Naive thymus-derived CD4-positive, alpha-beta T cell (primary cell): Measurements from ENCODE around the gene FXYD1. TPM values are rescaled to one million over a fixed set of nuclear protein-coding genes. Genes with fewer than 3 reads are reported as not detected.

ENCODE experiments used
- ATAC-seq: fragments of 150-1000 bp; cut with Tn5 transposase; 2 replicates; pipeline ENCODE4 v1.10.0; 2021; ENCODE audit warnings: mild to moderate bottlenecking, moderate library complexity
- CTCF ChIA-PET: fragments of 350-600 bp; sonication (Branson Sonifier 250); formaldehyde crosslinking; loops from one replicate; lab custom pipeline; 2021; ENCODE audit warnings: antibody characterized with exemption; lab: Charles Lee
- POLR2A ChIA-PET: fragments of 350-600 bp; sonication (Branson Sonifier 250); formaldehyde crosslinking; loops from one replicate; lab custom pipeline; 2021; ENCODE audit warnings: antibody characterized with exemption, inconsistent platforms; lab: Charles Lee
- DNase-seq, 9 donors: peaks; one replicate each; pipeline versions ENCODE4 v3.0.0 to v3.0.0-alpha.2; 2020 to 2022; ENCODE audit warnings: mixed read lengths in 1 of 9
- H3K27ac ChIP-seq: one replicate; pipeline ENCODE4 v1.7.0; 2013; ENCODE audit warnings: mild to moderate bottlenecking, low read depth, low read length, moderate library complexity
- H3K27me3 ChIP-seq, 2 donors: one replicate each; pipeline ENCODE4 v1.7.0; 2013; ENCODE audit warnings: low read length in 2 of 2, mild to moderate bottlenecking in 2 of 2, moderate library complexity in 2 of 2; ENCODE audit not compliant: control insufficient read depth in 2 of 2, insufficient read depth in 2 of 2
- H3K36me3 ChIP-seq, 3 experiments: 1 replicate in 2 of 3; 2 replicates in 1 of 3; pipeline ENCODE4 v1.7.0; 2013; ENCODE audit warnings: low read length in 3 of 3, mild to moderate bottlenecking in 3 of 3, moderate library complexity in 1 of 3; ENCODE audit not compliant: insufficient read depth in 3 of 3, control insufficient read depth in 2 of 3
- H3K4me1 ChIP-seq, 2 donors: one replicate each; pipeline ENCODE4 v1.7.0; 2013; ENCODE audit warnings: low read length in 2 of 2, mild to moderate bottlenecking in 2 of 2, moderate library complexity in 1 of 2; ENCODE audit not compliant: control insufficient read depth in 2 of 2, insufficient read depth in 2 of 2
- H3K4me3 ChIP-seq: 2 replicates; pipeline ENCODE4 v1.7.0; 2013; ENCODE audit warnings: mild to moderate bottlenecking, low read length
- H3K9me3 ChIP-seq, 3 experiments: 1 replicate in 2 of 3; 2 replicates in 1 of 3; pipeline ENCODE4 v1.7.0; 2013; ENCODE audit warnings: low read length in 3 of 3; ENCODE audit not compliant: control insufficient read depth in 2 of 3
- H3K27ac Mint-ChIP-seq, 9 donors: one replicate each; pipeline ENCODE4 v1.8.0; 2020 to 2022; ENCODE audit warnings: mixed read lengths in 9 of 9, mild to moderate bottlenecking in 8 of 9, moderate library complexity in 5 of 9, inconsistent platforms in 2 of 9
- H3K27me3 Mint-ChIP-seq, 5 donors: one replicate each; pipeline ENCODE4 v1.8.0; 2021 to 2022; ENCODE audit warnings: mixed read lengths in 5 of 5, mild to moderate bottlenecking in 1 of 5
- H3K36me3 Mint-ChIP-seq, 5 donors: one replicate each; pipeline ENCODE4 v1.8.0; 2020 to 2022; ENCODE audit warnings: mixed read lengths in 5 of 5, mild to moderate bottlenecking in 3 of 5, inconsistent platforms in 1 of 5
- H3K4me1 Mint-ChIP-seq, 7 donors: one replicate each; pipeline ENCODE4 v1.8.0; 2020 to 2022; ENCODE audit warnings: mixed read lengths in 7 of 7, mild to moderate bottlenecking in 3 of 7, inconsistent platforms in 1 of 7
- H3K4me3 Mint-ChIP-seq, 10 donors: one replicate each; pipeline ENCODE4 v1.8.0; 2020 to 2022; ENCODE audit warnings: mild to moderate bottlenecking in 10 of 10, mixed read lengths in 10 of 10, moderate library complexity in 6 of 10, inconsistent platforms in 2 of 10
- H3K9me3 Mint-ChIP-seq, 11 donors: one replicate each; pipeline ENCODE4 v1.8.0; 2020 to 2022; ENCODE audit warnings: mixed read lengths in 11 of 11, mild to moderate bottlenecking in 4 of 11, inconsistent platforms in 1 of 11, moderate library complexity in 1 of 11
- intact Hi-C, 2 donors: fragments of 100-400 bp; cut with micrococcal nuclease; formaldehyde crosslinking; loops; one replicate each; pipeline ENCODE4 v1.15.1; 2023
- polyA plus RNA-seq, 2 donors: library from polyadenylated mRNA; unstranded; fragments of 300-500 nt; fragmentation: Illumina TruSeq; gene quantifications; one replicate each; pipeline ENCODE4 v1.2.3, GENCODE V29; 2021
- total RNA-seq, 6 experiments: library from RNA in 5 of 6; stranded (reverse) in 5 of 6; gene quantifications; 1 replicate in 5 of 6; 2 replicates in 1 of 6; pipeline ENCODE4 v1.2.3 and lab custom pipeline; 2021 to 2026

Gene FXYD1
- total and polyA plus RNA-seq, 7 experiments from 2014 or later = 0.46 to 1.2 (median 0.85) TPM; not detected in 3

- Mint-ChIP-seq H3K27ac (peak overlapping the region in 6 of 9 donors; percentile 17 to 93 (median 62)), H3K4me1 (peaks cover 32 to 50% (median 40%) of the 10 kb centered on the region in 7 donors), H3K9me3 (peaks cover 0 to 2% (median 0%) of the 10 kb centered on the region in 11 donors), H3K27me3 (peaks cover 0 to 32% (median 0%) of the 10 kb centered on the region in 5 donors), H3K4me3 (peak overlapping the region in 9 of 10 donors; percentile 34 to 96 (median 66)), H3K36me3 (no peaks in the 10 kb centered on the region)
- POLR2A ChIA-PET = interaction anchor here (1.0 to 6.6 kb wide), 6 partner anchors 14 to 168 kb away, joined by 3 to 54 read pairs (median 18); partner anchors contain the start of genes FXYD5 and USF2
- no peak overlapping the region for H3K27ac ChIP-seq
- H3K27me3 ChIP-seq = no peaks in the 10 kb centered on the region
- CTCF ChIA-PET = interaction anchor here (0.6 to 4.9 kb wide), 4 partner anchors 13 to 75 kb away, joined by 3 to 45 read pairs (median 20); partner anchors contain the start of gene FXYD5
- no peak for DNase-seq
- intact Hi-C loops = loop anchor here (2.0 to 10.0 kb wide), 6 partner anchors 204 to 502 kb away; partner anchors contain the start of genes ETV2 (in 1 of the 2), FFAR1 (in 1 of the 2), RBM42 (in 1 of the 2) and SCGB2B2 (in 1 of the 2)
- ATAC-seq = no peak
- H3K4me3 ChIP-seq = no peak overlapping the region
- H3K36me3 ChIP-seq = no peaks in the 10 kb centered on the region
- H3K9me3 ChIP-seq = no peaks in the 10 kb centered on the region
- H3K4me1 ChIP-seq = peaks cover 28 to 34% of the 10 kb centered on the region in 2 donors
These were observed 1.8 kb downstream of the FXYD1 start for GRCh38 chr19:35140207-35140961.

- peaks cover 28 to 34% of the 10 kb centered on the region in 2 donors for H3K4me1 ChIP-seq
- no peak overlapping the region for H3K27ac ChIP-seq
- DNase-seq (peak; percentile 88 to 97 (median 92)), ATAC-seq (peak; percentile 93)
- intact Hi-C loops = loop anchor here (1.0 to 10.0 kb wide), 15 partner anchors 13 to 501 kb away; partner anchors contain the start of genes ETV2 (in 1 of the 2), FFAR1 (in 1 of the 2), FXYD5 (in 1 of the 2) and RBM42 (in 1 of the 2)
- no peaks in the 10 kb centered on the region for H3K27me3 ChIP-seq
- H3K27ac Mint-ChIP-seq = peak overlapping the region; percentile 78 to 93 (median 84)
- no peaks in the 10 kb centered on the region for H3K36me3 ChIP-seq
- peaks cover 0 to 33% (median 0%) of the 10 kb centered on the region in 5 donors for H3K27me3 Mint-ChIP-seq
- H3K4me1 Mint-ChIP-seq = peaks cover 31 to 47% (median 37%) of the 10 kb centered on the region in 7 donors
- no peaks in the 10 kb centered on the region for H3K36me3 Mint-ChIP-seq
- H3K9me3 Mint-ChIP-seq = peaks cover 0 to 2% (median 0%) of the 10 kb centered on the region in 11 donors
- no peaks in the 10 kb centered on the region for H3K9me3 ChIP-seq
- H3K4me3 Mint-ChIP-seq = peak overlapping the region; percentile 80 to 96 (median 85)
- CTCF ChIA-PET = interaction anchor here (0.6 to 4.9 kb wide), 22 partner anchors 11 to 212 kb away, joined by 3 to 45 read pairs (median 4); partner anchors contain the start of gene FXYD5
- peak overlapping the region; percentile 65 for H3K4me3 ChIP-seq
- POLR2A ChIA-PET = interaction anchor here (0.7 to 6.6 kb wide), 20 partner anchors 13 to 599 kb away, joined by 3 to 54 read pairs (median 4); partner anchors contain the start of genes FXYD5 and USF2
These were observed 2.6 kb downstream of the FXYD1 start for GRCh38 chr19:35140962-35141836.

GRCh38 chr19:35141837-35142605 is 3.4 kb downstream of the FXYD1 start:
- H3K27me3 Mint-ChIP-seq = peaks cover 0 to 32% (median 0%) of the 10 kb centered on the region in 5 donors
- peaks cover 28 to 34% of the 10 kb centered on the region in 2 donors for H3K4me1 ChIP-seq
- ChIA-PET CTCF (interaction anchor here (0.6 to 4.9 kb wide), 23 partner anchors 10 to 211 kb away, joined by 3 to 45 read pairs (median 4); partner anchors contain the start of gene FXYD5), POLR2A (interaction anchor here (0.7 to 6.6 kb wide), 24 partner anchors 12 to 598 kb away, joined by 3 to 54 read pairs (median 4); partner anchors contain the start of genes FXYD5 and USF2)
- no peak overlapping the region for H3K27ac ChIP-seq
- no peaks in the 10 kb centered on the region for H3K36me3 Mint-ChIP-seq
- H3K4me3 Mint-ChIP-seq = peak overlapping the region; percentile 80 to 96 (median 85)
- no peaks in the 10 kb centered on the region for H3K9me3 ChIP-seq
- no peak for DNase-seq
- no peaks in the 10 kb centered on the region for H3K27me3 ChIP-seq
- H3K4me3 ChIP-seq = peak overlapping the region; percentile 65
- H3K27ac Mint-ChIP-seq = peak overlapping the region; percentile 37 to 93 (median 82)
- no peaks in the 10 kb centered on the region for H3K36me3 ChIP-seq
- intact Hi-C loops = loop anchor here (1.0 to 10.0 kb wide), 15 partner anchors 12 to 500 kb away; partner anchors contain the start of genes ETV2 (in 1 of the 2), FFAR1 (in 1 of the 2), FXYD5 (in 1 of the 2) and RBM42 (in 1 of the 2)
- no peak for ATAC-seq
- peaks cover 31 to 47% (median 40%) of the 10 kb centered on the region in 7 donors for H3K4me1 Mint-ChIP-seq
- H3K9me3 Mint-ChIP-seq = peaks cover 0 to 2% (median 0%) of the 10 kb centered on the region in 11 donors

- ATAC-seq (peak; percentile 60), DNase-seq (peak; percentile 59 to 86 (median 70))
- peaks cover 0 to 3% (median 0%) of the 10 kb centered on the region in 5 donors for H3K36me3 Mint-ChIP-seq
- H3K4me3 Mint-ChIP-seq = peak overlapping the region; percentile 45 to 96 (median 82)
- POLR2A ChIA-PET = interaction anchor here (0.7 to 6.6 kb wide), 15 partner anchors 11 to 325 kb away, joined by 3 to 54 read pairs (median 4); partner anchors contain the start of genes FXYD5 and USF2
- intact Hi-C loops = loop anchor here (1.0 to 10.0 kb wide), 6 partner anchors 11 to 500 kb away; partner anchors contain the start of genes ETV2 (in 1 of the 2), FFAR1 (in 1 of the 2), SCGB2B2 (in 1 of the 2) and USF2 (in 1 of the 2)
- peaks cover 30 to 47% (median 40%) of the 10 kb centered on the region in 7 donors for H3K4me1 Mint-ChIP-seq
- H3K4me3 ChIP-seq = peak overlapping the region; percentile 65
- no peak overlapping the region for H3K27ac ChIP-seq
- H3K36me3 ChIP-seq = no peaks in the 10 kb centered on the region
- peaks cover 0 to 27% (median 0%) of the 10 kb centered on the region in 5 donors for H3K27me3 Mint-ChIP-seq
- H3K27me3 ChIP-seq = no peaks in the 10 kb centered on the region
- CTCF ChIA-PET = interaction anchor here (0.6 to 4.9 kb wide), 12 partner anchors 9 to 745 kb away, joined by 3 to 45 read pairs (median 4); partner anchors contain the start of gene FXYD5
- peaks cover 28 to 34% of the 10 kb centered on the region in 2 donors for H3K4me1 ChIP-seq
- H3K9me3 ChIP-seq = no peaks in the 10 kb centered on the region
- H3K9me3 Mint-ChIP-seq = peaks cover 0 to 2% (median 0%) of the 10 kb centered on the region in 11 donors
- peak overlapping the region in 3 of 9 donors; percentile 68 to 93 (median 86) for H3K27ac Mint-ChIP-seq
These were observed 4.1 kb downstream of the FXYD1 start for GRCh38 chr19:35142606-35143230.
